ENCODE data around the gene IFNA14.
"Not testable (repeated sequence)": the region's sequence is repeated elsewhere in the genome, so short reads cannot be mapped to it uniquely, and the experiment has no call there.

IFNA14 gene

DNA sequence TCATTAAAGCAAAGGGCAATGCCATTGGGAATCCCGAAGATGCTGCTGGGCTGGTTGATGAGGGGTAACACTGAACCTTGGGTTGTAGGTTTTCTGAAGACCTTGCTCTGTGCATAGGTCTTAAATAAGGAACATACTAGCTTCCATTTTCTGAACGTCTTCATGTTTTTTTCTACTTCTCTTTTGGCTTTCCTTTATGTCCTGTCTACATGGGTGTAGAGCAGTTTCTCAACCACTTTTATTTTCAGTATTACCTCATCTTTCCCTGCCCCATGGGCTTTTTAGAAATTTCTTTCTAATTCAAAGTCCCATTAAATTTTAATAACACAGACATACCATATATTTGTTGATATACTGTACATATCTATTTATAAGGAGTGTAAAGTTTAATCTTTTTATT lies at the start of gene IFNA14:
TSS of gene IFNA14 (minus strand) at position 95 of the 400 bp plus-strand sequence. CDS start at position 25, 70 bp downstream.
- no peak for DNase-seq (ENCODE audit: low read depth in 4 of 4, low spot score in 1 of 4)

DNA sequence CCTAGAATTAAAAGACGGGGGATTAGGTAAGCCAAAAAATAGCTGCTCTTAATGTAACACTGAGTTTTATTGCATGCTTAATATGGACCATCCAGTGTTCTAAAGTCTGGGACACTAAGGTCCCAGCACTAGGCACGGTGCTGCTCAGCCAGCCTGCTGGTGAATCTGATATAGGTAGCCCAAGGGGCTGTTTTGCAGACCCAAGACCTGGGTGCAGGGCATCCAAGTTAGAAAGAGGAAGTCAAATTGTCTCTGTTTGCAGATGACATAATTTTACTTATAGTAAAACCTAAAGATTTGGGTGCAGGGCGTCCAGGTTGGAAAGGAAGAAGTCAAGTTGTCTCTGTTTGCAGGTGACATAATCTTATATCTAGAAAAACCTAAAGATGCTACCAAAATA lies 47.5 kb upstream of the IFNA14 start:
- DNase-seq (ENCODE audit: low read depth in 4 of 4, low spot score in 1 of 4): no peak

DNA sequence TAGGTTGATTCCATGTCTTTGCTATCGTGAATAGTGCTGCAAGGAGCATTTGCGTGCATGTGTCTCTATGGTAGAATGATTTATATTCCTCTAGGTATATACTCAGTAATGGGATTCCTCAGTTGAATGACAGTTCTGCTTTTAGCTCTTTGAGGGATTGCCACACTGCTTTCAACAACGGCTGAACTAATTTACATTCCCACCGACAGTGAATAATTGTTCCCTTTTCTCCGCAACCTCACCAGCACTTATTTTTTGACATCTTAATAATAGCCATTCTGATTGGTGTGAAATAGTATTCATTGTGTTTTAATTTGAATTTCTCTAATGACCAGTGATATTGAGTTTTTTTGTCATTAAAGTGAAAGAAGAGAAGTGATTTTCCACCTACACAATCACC lies 46.9 kb upstream of the IFNA14 start:
- no peak for DNase-seq (ENCODE audit: low read depth in 4 of 4, low spot score in 1 of 4)

DNA sequence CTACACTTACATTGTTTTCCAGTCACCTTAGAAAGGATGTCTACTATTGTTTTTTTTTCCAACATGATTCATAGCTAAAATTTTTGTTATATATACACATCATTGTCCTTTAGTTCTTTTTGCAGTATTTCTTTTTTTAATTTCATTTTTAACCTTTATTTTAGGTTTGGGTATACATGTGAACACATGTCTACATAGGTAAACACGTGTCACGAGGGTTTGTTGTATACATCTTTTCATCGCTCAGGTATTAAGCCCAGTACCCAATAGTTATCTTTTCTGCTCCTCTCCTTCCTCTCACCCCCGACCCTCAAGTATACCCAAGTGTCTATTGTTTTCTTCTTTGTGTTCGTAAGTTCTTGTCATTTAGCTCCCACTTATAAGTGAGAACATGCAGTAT lies 46.3 kb upstream of the IFNA14 start:
- DNase-seq (ENCODE audit: low read depth in 4 of 4, low spot score in 1 of 4): no peak

DNA sequence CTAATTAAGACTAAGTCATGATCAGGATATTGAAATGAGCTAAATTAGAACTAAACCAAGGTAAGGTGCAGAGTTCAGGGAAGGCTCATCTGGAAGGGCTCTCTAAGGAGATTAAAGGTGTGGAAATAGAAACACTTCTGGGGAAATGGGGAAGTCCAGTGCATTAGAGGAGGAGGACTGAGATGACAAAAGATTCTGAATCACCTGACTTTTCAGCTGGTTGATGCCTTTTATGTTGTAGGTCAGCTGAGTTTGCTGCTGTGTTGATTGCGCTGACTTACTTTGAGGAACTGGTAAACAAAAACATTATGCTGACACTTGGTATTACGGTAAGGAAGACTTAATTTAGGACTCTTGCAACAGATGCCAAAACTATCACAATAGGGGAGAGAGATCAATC lies 41.5 kb upstream of the IFNA14 start:
- no peak for DNase-seq (ENCODE audit: low read depth in 4 of 4, low spot score in 1 of 4)

DNA sequence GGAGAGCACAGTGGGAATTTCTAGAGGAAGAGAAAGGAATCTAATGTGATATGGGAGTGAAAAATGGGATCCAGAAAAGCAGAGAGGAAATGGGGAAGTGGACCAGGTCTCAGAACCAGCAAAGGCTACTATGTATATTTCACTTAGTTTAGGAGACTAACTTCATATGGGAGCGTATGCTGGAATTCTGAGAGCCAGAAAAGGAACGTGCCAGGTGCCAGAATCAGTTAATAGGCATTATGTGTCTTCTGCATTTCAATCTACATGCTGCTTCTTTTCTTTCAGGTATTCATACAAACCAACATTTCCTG lies 28.5 kb upstream of the IFNA14 start:
- DNase-seq (ENCODE audit: low read depth in 4 of 4, low spot score in 1 of 4): no peak

DNA sequence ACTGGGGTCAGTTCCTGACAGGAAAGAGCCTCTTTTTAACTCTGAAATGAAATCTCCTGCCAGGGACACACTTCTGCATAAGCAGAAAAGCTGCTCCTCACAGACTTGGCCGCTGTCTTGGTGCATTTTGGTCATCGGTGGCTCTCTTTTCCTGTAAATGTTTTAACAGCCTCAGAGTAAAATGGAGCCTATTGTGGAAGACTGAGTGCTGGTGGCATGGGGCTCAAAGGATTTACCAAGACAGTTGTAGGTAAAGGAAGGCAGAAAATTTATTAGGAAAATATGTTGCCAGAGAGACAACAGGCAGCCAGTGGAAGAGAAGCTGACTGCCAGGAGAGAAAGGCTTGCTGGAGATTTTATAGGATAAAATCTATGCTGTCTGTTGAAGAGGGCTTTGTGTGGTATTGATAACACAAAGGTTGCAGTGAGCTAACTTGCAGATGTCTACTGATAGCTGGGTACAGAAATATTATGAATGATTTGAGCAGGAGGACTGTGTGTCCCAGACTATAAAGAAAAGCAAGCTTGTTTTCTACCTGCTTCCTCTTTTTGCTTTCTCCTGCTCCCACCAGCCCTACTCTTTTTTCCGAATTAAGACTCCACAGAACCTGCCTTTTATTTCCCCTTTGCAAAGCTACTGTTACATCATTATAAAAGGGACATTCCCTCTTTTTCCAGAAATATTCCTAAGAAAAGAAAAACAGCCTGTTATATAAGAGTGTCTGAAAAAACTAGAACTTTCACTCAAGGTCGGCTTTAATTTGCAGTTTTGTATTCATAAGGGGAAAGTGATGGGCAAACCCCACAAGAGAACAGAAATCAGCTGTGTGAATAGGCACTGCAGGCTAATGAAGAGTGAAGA lies 27.9 kb upstream of the IFNA14 start:
- DNase-seq (ENCODE audit: low read depth in 4 of 4, low spot score in 1 of 4): no peak

DNA sequence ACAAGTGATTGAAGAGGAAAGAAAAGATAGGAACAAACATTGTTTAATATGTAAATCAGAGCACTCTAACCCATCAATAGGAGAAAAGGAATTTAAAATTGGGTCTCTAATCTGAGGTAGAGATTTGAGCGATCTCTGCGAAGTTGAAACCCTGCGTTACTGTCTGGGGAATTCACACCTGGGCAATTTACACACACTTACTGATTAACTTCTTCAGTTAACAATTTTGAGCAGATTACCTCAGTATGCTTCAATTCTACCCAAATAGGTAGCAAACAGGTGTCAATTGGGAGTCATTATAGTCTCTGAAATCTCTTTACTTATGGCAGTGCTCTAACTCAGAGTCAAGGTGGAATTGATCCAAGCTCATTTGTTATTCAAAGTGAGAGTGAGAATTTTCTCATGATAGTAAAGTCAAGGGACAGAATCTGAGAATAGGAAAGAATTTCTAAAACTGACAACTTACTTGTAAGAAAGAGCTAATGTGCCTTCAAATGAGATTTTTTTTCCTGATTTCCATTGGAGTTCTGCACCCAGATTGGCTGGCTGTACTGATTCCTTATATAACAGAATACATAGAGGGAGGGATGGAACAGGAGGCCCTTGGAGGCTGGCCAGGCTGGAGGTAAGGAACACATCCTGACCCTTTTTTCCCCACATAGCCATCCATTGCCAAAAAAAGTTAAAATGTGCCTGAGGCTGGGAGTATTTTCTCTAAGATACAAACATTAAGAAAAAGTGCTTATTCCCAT lies 27.1 kb upstream of the IFNA14 start:
- DNase-seq (ENCODE audit: low read depth in 4 of 4, low spot score in 1 of 4): no peak

DNA sequence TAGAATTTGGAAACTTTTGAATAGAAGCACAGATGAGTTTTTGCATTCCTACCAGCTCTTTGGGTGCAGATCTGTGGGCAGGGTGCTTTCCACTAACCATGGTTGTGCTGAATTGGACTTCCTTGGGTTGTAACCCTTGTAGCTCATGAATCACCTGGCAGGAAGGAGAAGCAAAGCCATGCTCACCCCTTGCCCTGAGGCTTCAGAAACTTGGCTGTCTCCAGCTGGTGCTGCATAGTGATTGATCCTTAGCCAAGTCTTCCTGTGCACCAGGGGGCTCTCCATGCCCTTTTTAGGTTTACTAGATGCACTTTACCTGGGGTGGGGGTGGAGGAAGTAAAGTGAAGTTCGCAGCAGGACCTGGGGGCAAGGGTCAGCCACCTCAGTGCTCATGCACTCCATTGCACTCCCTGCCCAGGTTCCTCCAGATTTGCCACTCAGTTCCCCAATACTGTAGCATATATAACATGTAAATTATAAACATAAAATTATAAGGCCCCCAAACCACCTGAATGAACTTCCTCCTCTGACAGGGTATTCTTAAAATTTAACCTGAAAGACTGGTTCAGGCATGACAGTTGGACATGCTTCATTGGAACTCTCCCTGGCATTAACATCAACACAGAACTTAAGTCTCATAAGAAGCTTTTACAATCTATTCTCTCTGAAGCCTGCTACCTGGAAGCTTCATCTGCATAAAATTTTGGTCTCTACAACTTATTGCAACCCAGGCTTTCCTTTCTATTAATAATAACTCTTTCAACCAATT lies 25.8 kb upstream of the IFNA14 start:
- no peak for DNase-seq (ENCODE audit: low read depth in 4 of 4, low spot score in 1 of 4)

DNA sequence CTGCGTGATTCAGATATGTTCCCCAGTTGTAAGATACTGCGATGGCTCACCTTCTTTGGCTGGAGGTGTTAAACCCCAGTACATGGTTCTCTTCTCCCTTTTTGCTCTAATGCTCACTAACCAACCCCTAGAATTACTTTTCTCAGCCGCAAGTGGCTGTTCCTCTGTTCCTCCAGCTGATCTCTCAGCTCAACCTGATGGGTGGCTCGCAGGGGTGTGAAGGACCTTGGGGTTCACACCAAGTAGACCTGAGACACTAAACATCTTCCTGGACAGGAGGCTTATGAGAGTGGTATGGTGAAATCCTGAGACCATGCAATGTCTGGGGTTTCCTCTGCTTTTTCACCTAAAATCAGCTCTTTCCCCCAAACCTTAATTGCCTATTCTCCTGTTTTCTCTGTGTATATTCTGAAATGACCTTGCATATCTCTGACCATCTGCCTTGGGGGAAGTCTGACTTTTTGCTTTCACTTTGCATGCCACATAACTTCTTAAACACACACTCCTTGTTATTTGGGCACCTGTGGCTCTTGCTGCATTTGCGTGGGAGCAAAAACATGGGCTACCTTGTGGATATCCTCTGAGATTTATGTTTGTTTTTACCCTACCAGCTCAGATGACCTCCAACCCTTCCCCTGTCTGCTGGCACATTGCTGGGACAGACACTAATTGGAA lies 15.9 kb upstream of the IFNA14 start:
- no peak for DNase-seq (ENCODE audit: low read depth in 4 of 4, low spot score in 1 of 4)

DNA sequence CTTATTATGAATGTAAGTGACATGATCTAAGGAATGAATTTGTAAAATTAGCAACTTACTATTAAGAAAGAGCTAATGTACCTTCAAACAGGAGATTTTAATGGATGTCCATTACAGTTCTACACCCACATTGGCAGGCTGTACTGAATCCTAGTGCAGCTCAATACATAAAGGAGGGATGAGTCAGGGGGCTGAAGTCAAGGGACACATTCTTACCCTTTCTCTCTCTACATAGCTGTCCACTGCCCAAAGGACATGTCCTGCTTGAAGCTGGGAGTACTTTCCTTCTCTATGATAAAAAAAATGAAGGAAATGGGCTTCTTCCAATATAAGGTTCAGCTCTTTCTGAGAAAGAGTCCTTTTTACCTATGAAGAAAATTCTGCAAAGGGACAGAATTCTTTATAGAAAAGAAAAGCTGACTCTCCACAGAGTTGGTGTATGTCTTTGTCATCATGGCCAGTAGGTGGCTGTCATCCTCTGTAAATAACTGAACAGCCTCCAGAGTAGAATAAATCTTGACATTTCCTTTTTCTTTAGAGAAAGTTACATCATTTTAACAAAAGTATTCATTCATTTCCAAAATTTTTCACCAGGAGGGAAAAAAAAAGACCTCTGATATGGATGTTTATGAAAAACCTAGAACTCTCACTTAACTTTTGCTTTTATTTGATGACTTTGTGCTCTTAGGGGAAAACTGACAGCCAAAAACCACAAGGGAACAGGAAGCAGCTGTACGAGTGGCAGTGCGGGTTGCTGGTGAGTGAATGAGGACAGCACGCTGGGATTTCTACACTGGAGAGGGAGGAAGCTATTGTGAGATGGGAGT lies 13.1 kb upstream of the IFNA14 start:
- no peak for DNase-seq (ENCODE audit: low read depth in 4 of 4, low spot score in 1 of 4)

DNA sequence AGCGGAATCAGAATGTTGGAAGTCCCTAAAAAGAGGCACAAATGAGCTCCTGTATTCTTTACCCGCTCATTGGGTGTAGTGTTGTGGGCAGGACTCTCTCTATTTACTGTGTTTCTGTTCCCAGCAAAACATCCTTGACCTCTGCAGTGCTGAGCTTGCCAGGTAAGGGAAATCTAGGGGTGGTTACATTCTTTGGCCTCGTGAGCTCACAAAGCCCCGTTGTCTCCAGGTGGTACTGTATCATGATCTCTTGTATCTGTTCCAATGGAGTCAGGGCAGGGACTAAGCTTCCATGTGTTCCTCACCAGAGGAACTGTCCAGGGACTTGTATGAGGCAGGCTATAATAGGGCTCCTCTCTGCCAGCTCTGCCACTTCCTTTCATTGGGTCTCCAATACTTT lies 11.8 kb upstream of the IFNA14 start:
- DNase-seq (ENCODE audit: low read depth in 4 of 4, low spot score in 1 of 4): no peak

DNA sequence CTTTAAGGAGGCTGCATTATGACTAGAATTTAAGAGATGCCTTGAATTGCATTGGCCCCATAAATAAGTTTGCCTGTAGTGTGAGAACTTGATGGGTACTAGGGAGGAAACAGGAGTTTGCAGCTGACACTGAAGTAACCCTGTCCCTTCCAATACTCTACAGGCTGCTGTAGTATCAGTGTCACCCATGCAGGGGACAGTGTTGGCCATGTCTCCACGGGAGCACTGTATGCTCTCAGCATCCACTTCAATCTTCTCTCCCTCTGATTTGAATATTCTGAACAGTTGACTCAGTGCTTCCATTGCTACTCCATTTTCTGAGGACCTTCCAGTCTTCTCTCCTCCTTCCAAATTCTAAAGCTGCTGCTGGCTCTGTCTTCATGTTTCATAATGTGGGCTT lies 11.4 kb upstream of the IFNA14 start:
- DNase-seq (ENCODE audit: low read depth in 4 of 4, low spot score in 1 of 4): no peak

DNA sequence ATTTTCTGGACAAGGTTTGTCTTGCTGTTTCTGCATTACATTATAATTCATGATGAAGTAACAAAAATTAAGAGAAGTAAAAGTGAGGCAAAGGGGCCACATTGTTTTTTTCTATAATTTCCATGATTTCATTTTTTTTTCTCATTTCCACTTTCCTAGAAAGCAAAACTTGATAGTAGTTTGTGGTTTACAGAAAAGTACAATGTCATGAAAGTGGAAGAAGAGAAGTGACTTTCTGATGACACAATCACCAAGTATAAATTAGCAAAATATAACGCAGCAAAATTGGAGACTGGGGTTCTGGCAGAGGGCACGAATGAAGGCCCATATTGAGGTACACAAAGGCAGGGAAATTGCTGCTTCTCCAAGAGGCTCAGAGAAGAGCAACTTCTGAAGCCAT lies 5.0 kb upstream of the IFNA14 start:
- no peak for DNase-seq (ENCODE audit: low read depth in 4 of 4, low spot score in 1 of 4)

DNA sequence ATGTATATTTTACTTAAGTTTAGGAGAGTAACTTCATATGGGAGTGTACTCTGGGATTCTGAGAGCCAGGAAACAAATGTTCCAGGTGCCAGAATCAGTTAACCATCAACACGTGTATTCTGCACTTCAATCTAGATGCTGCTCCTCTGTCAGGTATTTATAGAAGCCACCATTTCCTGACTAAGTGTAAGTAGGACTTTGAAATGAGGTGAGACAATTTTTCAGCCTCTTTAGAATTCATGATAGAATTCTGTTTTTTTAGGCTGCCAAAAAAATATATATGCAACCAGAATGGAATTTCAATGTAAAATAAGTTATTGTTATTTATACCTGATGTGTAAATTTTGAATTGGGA lies 3.5 kb downstream of the IFNA14 start:
- not testable (repeated sequence) for DNase-seq (ENCODE audit: low read depth in 4 of 4, low spot score in 1 of 4)

DNA sequence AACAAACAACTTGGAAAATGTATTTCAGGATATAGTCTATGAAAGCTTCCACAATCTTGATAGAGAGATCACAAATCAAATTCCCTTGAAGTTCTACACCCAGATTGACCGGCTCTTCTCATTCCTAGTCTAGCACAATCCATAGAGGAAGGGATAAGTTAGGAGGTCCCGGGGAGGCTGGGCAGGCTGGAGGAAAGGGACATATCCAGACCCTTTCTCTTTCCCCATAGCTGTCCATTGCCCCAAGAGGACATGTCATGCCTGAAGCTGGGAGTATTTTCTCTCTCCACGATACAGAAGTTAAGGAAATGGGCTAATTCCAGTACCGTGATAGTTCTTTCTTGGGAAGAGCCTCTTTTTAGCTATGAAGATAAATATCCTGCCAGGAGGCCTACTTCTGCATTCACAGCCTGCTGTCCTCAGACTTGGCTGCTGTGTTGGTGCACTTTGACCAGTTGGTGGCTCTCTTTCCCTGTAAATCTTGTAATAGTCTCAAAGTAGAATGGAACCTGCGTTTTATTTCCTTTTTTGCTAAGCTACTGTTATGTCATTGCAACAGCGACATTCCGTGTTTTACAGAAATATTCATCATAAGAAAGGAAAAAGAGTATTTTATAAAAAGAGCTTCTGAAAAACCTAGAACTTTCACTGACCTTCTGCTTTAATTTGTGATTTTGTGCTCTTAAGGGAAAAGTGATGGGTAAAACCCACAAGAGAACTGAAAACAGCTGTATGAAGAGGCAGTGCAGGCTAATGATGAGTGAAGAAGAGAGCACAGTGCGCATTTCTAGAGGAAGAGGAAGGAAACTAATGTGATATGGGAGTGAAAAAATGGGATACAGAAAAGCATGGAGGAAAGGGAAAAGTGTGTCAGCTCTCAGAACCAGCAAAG lies 4.1 kb downstream of the IFNA14 start:
- not testable (repeated sequence) for DNase-seq (ENCODE audit: low read depth in 4 of 4, low spot score in 1 of 4)

DNA sequence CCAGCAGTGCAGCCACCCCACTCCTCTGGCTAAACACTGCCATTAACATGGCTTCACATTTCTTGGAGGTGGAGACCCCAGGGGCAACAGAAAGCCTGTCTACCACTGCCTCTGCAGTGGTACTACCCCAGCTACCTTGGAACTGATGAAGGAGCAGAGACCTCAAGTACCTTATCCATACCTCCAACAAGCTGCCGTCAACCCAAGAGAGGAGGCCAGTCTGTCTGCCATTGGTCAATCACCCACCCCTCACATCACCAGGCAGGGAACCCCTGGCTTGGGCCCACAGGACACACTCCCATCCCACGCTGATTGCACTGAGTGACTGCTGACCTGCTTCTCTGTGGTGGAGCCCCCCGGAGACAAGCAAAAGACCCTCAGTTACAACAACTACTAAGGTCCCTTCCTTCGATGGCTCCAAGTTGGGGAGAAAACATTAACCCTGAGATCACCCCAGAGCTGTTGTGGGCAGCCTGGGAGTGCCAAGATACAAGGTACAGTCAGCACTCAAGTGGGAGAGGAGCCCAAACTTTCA lies 5.6 kb downstream of the IFNA14 start:
- DNase-seq (ENCODE audit: low read depth in 4 of 4, low spot score in 1 of 4): no peak

DNA sequence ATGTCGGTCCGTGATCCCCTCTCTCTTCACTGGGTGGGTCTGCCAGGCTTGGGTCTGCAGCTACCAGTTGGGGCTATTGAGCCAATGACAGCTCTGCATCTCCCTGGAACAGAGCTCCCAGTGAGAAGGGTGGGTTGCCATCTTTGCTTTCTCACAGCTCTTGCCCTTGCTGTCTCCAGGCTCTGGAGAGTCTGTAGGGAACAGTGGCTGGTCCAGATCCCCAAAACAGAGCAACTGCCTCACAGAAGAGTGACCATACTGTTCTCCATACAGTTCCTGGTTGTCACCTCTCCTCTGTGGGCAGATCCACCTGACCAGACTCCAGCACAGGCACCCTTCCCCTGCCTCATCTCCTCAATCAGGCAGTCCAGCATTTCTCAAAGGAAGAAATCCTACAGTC lies 6.5 kb downstream of the IFNA14 start:
- no peak for DNase-seq (ENCODE audit: low read depth in 4 of 4, low spot score in 1 of 4)

DNA sequence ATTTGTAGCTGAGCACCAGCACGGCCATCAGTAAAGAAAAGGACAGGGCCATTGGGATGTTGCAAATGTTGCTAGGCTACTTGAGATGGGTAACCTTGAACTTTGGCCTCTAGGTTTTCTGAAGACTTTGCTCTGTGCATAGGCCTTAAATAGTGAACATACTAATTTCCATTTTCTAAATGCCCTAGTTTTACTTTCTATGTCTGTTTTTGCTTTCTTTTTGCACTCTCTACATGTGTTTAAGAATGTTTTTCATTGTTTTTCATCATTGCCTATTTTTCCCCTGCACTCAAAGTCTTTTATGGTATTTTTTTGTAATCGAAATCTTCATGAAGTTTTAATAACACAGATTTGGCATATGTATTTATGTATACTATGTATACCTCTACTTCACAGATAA lies 11.7 kb downstream of the IFNA14 start, which contains the start of gene IFNA17:
TSS of gene IFNA17 (minus strand) at position 101 of the 400 bp plus-strand sequence. CDS start at position 52, 49 bp downstream.
- no peak for DNase-seq (ENCODE audit: low read depth in 4 of 4, low spot score in 1 of 4)
